HEK293 (cell line): ENCODE data around the gene TTC27.
"Not testable (repeated sequence)": the region's sequence is repeated elsewhere in the genome, so short reads cannot be mapped to it uniquely, and the experiment has no call there.

ENCODE experiments used
- CTCF ChIA-PET: fragments of 350-600 bp; formaldehyde crosslinking; extraction: SDS; loops from one replicate; lab custom pipeline; 2021; ENCODE audit warnings: antibody characterized with exemption; lab: Yijun Ruan, JAX
- POLR2A ChIA-PET: fragments of 300-600 bp; formaldehyde crosslinking; extraction: SDS; loops from one replicate; lab custom pipeline; 2020; ENCODE audit warnings: antibody characterized with exemption, inconsistent platforms; lab: Yijun Ruan, JAX
- H3K27ac ChIP-seq: fragments of 200-500 bp; sonication (Bioruptor generic); 2 replicates; pipeline ENCODE4 v1.5.1; 2014; ENCODE audit warnings: low read depth, low read length, control low read depth, inconsistent platforms; ENCODE audit errors: extremely low read depth
- H3K36me3 ChIP-seq, 2 experiments: fragments of 200-500 bp in 1 of 2; sonication (Bioruptor generic) in 1 of 2; 1 replicate in 1 of 2; 2 replicates in 1 of 2; pipeline ENCODE4 v1.5.1; 2014 to 2017; ENCODE audit warnings: inconsistent platforms in 2 of 2, low read length in 2 of 2; ENCODE audit not compliant: control insufficient read depth in 2 of 2, insufficient read depth in 1 of 2
- H3K4me1 ChIP-seq: fragments of 200-500 bp; sonication (Bioruptor generic); 2 replicates; pipeline ENCODE4 v1.5.1; 2014; ENCODE audit warnings: mild to moderate bottlenecking, low read length, inconsistent platforms; ENCODE audit not compliant: control insufficient read depth, insufficient read depth
- H3K4me3 ChIP-seq: 2 replicates; pipeline ENCODE4 v1.5.1; 2011; ENCODE audit warnings: low read depth, mild to moderate bottlenecking, control low read depth, low read length, moderate library complexity
- H3K9me3 ChIP-seq: fragments of 200-500 bp; sonication (Bioruptor generic); 2 replicates; pipeline ENCODE4 v1.5.1; 2014; ENCODE audit warnings: low read depth, low read length, inconsistent platforms; ENCODE audit not compliant: control insufficient read depth, insufficient read depth
- MZF1 ChIP-seq: fragments of 450-650 bp; formaldehyde crosslinking; IDR thresholded peaks from 2 replicates; pipeline ENCODE4 v1.5.1; 2017; ENCODE audit warnings: missing biosample characterization, missing genetic modification characterization, borderline replicate concordance
- OSR2 ChIP-seq: fragments of 450-650 bp; formaldehyde crosslinking; IDR thresholded peaks from 2 replicates; pipeline ENCODE4 v1.5.1; 2016; ENCODE audit warnings: missing biosample characterization, missing genetic modification characterization
- YY1 ChIP-seq: fragments of 450-650 bp; formaldehyde crosslinking; IDR thresholded peaks from 2 replicates; pipeline ENCODE4 v1.5.1; 2018; ENCODE audit warnings: missing biosample characterization, missing genetic modification characterization
- ZBTB1 ChIP-seq: fragments of 450-650 bp; formaldehyde crosslinking; IDR thresholded peaks from 2 replicates; pipeline ENCODE4 v1.5.1; 2016; ENCODE audit warnings: missing biosample characterization, missing genetic modification characterization
- ZBTB10 ChIP-seq: fragments of 450-650 bp; formaldehyde crosslinking; IDR thresholded peaks from 2 replicates; pipeline ENCODE4 v1.5.1; 2016; ENCODE audit warnings: missing biosample characterization, missing genetic modification characterization
- ZBTB11 ChIP-seq: fragments of 450-650 bp; formaldehyde crosslinking; conservative IDR thresholded peaks from 2 replicates; pipeline ENCODE4 v1.5.1; 2016; ENCODE audit warnings: low read depth, missing biosample characterization, missing genetic modification characterization
- ZBTB20 ChIP-seq: fragments of 450-650 bp; formaldehyde crosslinking; IDR thresholded peaks from 2 replicates; pipeline ENCODE4 v1.5.1; 2016; ENCODE audit warnings: missing biosample characterization, missing genetic modification characterization
- ZBTB21 ChIP-seq: fragments of 450-650 bp; formaldehyde crosslinking; IDR thresholded peaks from 2 replicates; pipeline ENCODE4 v1.5.1; 2017; ENCODE audit warnings: missing biosample characterization, missing genetic modification characterization
- ZNF133 ChIP-seq: fragments of 450-650 bp; formaldehyde crosslinking; IDR thresholded peaks from 2 replicates; pipeline ENCODE4 v1.5.1; 2016; ENCODE audit warnings: missing biosample characterization, missing genetic modification characterization
- ZNF155 ChIP-seq: fragments of 450-650 bp; formaldehyde crosslinking; IDR thresholded peaks from 2 replicates; pipeline ENCODE4 v1.5.1; 2016; ENCODE audit warnings: missing biosample characterization, missing genetic modification characterization
- ZNF18 ChIP-seq: fragments of 450-650 bp; formaldehyde crosslinking; IDR thresholded peaks from 2 replicates; pipeline ENCODE4 v1.5.1; 2016; ENCODE audit warnings: missing biosample characterization, missing genetic modification characterization
- ZNF19 ChIP-seq: fragments of 450-650 bp; formaldehyde crosslinking; IDR thresholded peaks from 2 replicates; pipeline ENCODE4; 2016; ENCODE audit warnings: missing biosample characterization, missing genetic modification characterization, low read depth
- ZNF311 ChIP-seq: fragments of 450-650 bp; formaldehyde crosslinking; IDR thresholded peaks from 2 replicates; pipeline ENCODE4 v1.5.1; 2017; ENCODE audit warnings: missing biosample characterization, missing genetic modification characterization, borderline replicate concordance
- ZNF394 ChIP-seq: fragments of 450-650 bp; formaldehyde crosslinking; IDR thresholded peaks from 2 replicates; pipeline ENCODE4 v1.5.1; 2016; ENCODE audit warnings: missing biosample characterization, missing genetic modification characterization, mild to moderate bottlenecking, moderate library complexity, borderline replicate concordance
- ZNF501 ChIP-seq: fragments of 450-650 bp; formaldehyde crosslinking; IDR thresholded peaks from 2 replicates; pipeline ENCODE4 v1.5.1; 2016; ENCODE audit warnings: missing biosample characterization, missing genetic modification characterization
- ZNF558 ChIP-seq: fragments of 450-650 bp; formaldehyde crosslinking; IDR thresholded peaks from 2 replicates; pipeline ENCODE4 v1.5.1; 2016; ENCODE audit warnings: missing biosample characterization, missing genetic modification characterization
- ZNF580 ChIP-seq: fragments of 450-650 bp; formaldehyde crosslinking; IDR thresholded peaks from 2 replicates; pipeline ENCODE4 v1.5.1; 2016; ENCODE audit warnings: missing biosample characterization, missing genetic modification characterization
- ZNF747 ChIP-seq: fragments of 450-650 bp; formaldehyde crosslinking; IDR thresholded peaks from 2 replicates; pipeline ENCODE4 v1.5.1; 2016; ENCODE audit warnings: missing biosample characterization, missing genetic modification characterization
- ZNF76 ChIP-seq: fragments of 450-650 bp; formaldehyde crosslinking; IDR thresholded peaks from 2 replicates; pipeline ENCODE4; 2016; ENCODE audit warnings: low read depth, missing biosample characterization, missing genetic modification characterization, borderline replicate concordance
- ZNF843 ChIP-seq: fragments of 450-650 bp; formaldehyde crosslinking; IDR thresholded peaks from 2 replicates; pipeline ENCODE4 v1.5.1; 2016; ENCODE audit warnings: missing biosample characterization, missing genetic modification characterization

Gene TTC27

GRCh38 chr2:32752952-32753351 lies 125.1 kb downstream of the TTC27 start:
- POLR2A ChIA-PET, result no interaction called here
- Histone ChIP-seq H3K9me3 (no peaks in the 10 kb centered on the region), H3K4me3 (no peak overlapping the region), H3K36me3 (no peaks in the 10 kb centered on the region), H3K27ac (no peak overlapping the region)
- CTCF ChIA-PET, result interaction anchor here (0.7 kb wide), 1 partner anchor 193 kb away, joined by 4 read pairs; no protein-coding TSS in a partner anchor
- TF ChIP-seq ZNF76 (no peak), ZNF580 (tag by site-specific recombination) (no peak), ZNF558 (no peak), ZBTB21 (no peak), MZF1 (tag by site-specific recombination) (no peak), ZNF394 (tag by site-specific recombination) (no peak), ZNF18 (tag by site-specific recombination) (no peak), ZBTB20 (tag by site-specific recombination) (no peak), ZNF311 (tag by site-specific recombination) (no peak), ZNF19 (no peak), ZBTB11 (no peak), ZBTB1 (tag by site-specific recombination) (no peak), YY1 (tag by site-specific recombination) (no peak), ZNF133 (tag by site-specific recombination) (no peak), ZNF155 (no peak)
- TF ChIP-seq, all 188 proteins: peak for 0
- no peaks in the 10 kb centered on the region for H3K4me1 ChIP-seq

- H3K36me3 ChIP-seq, CTCF ChIA-PET: not testable (repeated sequence)
Observed at GRCh38 chr2:32754676-32755075, 126.8 kb downstream of the TTC27 start.

GRCh38 chr2:32755666-32756065 lies 127.8 kb downstream of the TTC27 start:
- Histone ChIP-seq H3K27ac (no peak overlapping the region), H3K4me3 (no peak overlapping the region), H3K36me3 (peaks cover 0 to 5% of the 10 kb centered on the region in 2 experiments; a peak in 1 of 3 replicates), H3K9me3 (no peaks in the 10 kb centered on the region), H3K4me1 (no peaks in the 10 kb centered on the region)
- TF ChIP-seq OSR2 (tag by site-specific recombination) (no peak), ZNF501 (no peak), ZNF747 (tag by site-specific recombination) (no peak), ZBTB10 (tag by site-specific recombination) (no peak), ZNF843 (tag by site-specific recombination) (no peak)
- ChIA-PET CTCF (no interaction called here), POLR2A (no interaction called here)

More at GRCh38 chr2:32754676-32755075, 126.8 kb downstream of the TTC27 start:
- H3K27ac ChIP-seq, H3K4me3 ChIP-seq, H3K9me3 ChIP-seq, POLR2A ChIA-PET, H3K4me1 ChIP-seq: not testable (repeated sequence)
